ENCODE data around the gene CBY2. TPM values are rescaled to one million over a fixed set of nuclear protein-coding genes. Genes with fewer than 3 reads are reported as not detected.

CBY2 gene
- polyA plus RNA-seq, 1 donor from 2014 or later = not detected

GRCh38 chr13:45718992-45719391 lies 16.9 kb downstream of the CBY2 start:
- Histone ChIP-seq H3K4me2 (ENCODE audit: low read length) (no peak overlapping the region), H3K9me2 (ENCODE audit: insufficient read depth, low read length) (no peaks in the 10 kb centered on the region)

GRCh38 chr13:45721203-45721731 lies 19.1 kb downstream of the CBY2 start:
- Histone ChIP-seq H3K36me3 (ENCODE audit: insufficient read depth, low read length) (no peaks in the 10 kb centered on the region), H3K9me3 (ENCODE audit: low read length) (no peaks in the 10 kb centered on the region), H4K20me1 (ENCODE audit: insufficient read depth) (no peaks in the 10 kb centered on the region), H3K27ac (ENCODE audit: low read length) (no peak overlapping the region), H3K9ac (ENCODE audit: low read length) (no peak overlapping the region), H3F3A (ENCODE audit: insufficient read depth, low read length, poor library complexity, severe bottlenecking) (no peaks in the 10 kb centered on the region), H3K4me2 (ENCODE audit: low read length) (no peak overlapping the region), H3K27me3 (ENCODE audit: insufficient read depth, low read depth, low read length) (no peaks in the 10 kb centered on the region), H3K4me3 (ENCODE audit: low read length) (no peak overlapping the region), H3K79me2 (replicated peaks; ENCODE audit: insufficient read depth, low read length) (no peaks in the 10 kb centered on the region), H3K9me2 (ENCODE audit: insufficient read depth, low read length) (no peaks in the 10 kb centered on the region), H2AFZ (ENCODE audit: low read depth, low read length) (no peak overlapping the region)
- TF ChIP-seq SMC3 (conservative IDR thresholded peaks at IDR 0.05; ENCODE audit: poor library complexity) (no peak), EP300 (conservative IDR thresholded peaks at IDR 0.05; ENCODE audit: poor library complexity, severe bottlenecking) (no peak), MXI1 (conservative IDR thresholded peaks at IDR 0.05; ENCODE audit: poor library complexity, severe bottlenecking) (no peak), CTCF (IDR thresholded peaks at IDR 0.05; ENCODE audit: poor library complexity, severe bottlenecking) (no peak), TAF1 (IDR thresholded peaks at IDR 0.05; ENCODE audit: low read depth) (no peak), RAD21 (conservative IDR thresholded peaks at IDR 0.05) (no peak), POLR2AphosphoS5 (IDR thresholded peaks at IDR 0.05) (no peak), EZH2 (IDR thresholded peaks at IDR 0.05; ENCODE audit: borderline replicate concordance, insufficient read depth, low read length, poor library complexity, severe bottlenecking) (no peak)
- TF ChIP-seq, protein P1, sequence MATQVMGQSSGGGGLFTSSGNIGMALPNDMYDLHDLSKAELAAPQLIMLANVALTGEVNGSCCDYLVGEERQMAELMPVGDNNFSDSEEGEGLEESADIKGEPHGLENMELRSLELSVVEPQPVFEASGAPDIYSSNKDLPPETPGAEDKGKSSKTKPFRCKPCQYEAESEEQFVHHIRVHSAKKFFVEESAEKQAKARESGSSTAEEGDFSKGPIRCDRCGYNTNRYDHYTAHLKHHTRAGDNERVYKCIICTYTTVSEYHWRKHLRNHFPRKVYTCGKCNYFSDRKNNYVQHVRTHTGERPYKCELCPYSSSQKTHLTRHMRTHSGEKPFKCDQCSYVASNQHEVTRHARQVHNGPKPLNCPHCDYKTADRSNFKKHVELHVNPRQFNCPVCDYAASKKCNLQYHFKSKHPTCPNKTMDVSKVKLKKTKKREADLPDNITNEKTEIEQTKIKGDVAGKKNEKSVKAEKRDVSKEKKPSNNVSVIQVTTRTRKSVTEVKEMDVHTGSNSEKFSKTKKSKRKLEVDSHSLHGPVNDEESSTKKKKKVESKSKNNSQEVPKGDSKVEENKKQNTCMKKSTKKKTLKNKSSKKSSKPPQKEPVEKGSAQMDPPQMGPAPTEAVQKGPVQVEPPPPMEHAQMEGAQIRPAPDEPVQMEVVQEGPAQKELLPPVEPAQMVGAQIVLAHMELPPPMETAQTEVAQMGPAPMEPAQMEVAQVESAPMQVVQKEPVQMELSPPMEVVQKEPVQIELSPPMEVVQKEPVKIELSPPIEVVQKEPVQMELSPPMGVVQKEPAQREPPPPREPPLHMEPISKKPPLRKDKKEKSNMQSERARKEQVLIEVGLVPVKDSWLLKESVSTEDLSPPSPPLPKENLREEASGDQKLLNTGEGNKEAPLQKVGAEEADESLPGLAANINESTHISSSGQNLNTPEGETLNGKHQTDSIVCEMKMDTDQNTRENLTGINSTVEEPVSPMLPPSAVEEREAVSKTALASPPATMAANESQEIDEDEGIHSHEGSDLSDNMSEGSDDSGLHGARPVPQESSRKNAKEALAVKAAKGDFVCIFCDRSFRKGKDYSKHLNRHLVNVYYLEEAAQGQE (IDR thresholded peaks at IDR 0.05; ENCODE audit: borderline replicate concordance) = no peak

More at GRCh38 chr13:45718992-45719391, 16.9 kb downstream of the CBY2 start:
- Histone ChIP-seq H3K36me3 (ENCODE audit: insufficient read depth, low read length) (no peaks in the 10 kb centered on the region), H3K27me3 (ENCODE audit: insufficient read depth, low read depth, low read length) (no peaks in the 10 kb centered on the region), H3F3A (ENCODE audit: insufficient read depth, low read length, poor library complexity, severe bottlenecking) (no peaks in the 10 kb centered on the region), H4K20me1 (ENCODE audit: insufficient read depth) (no peaks in the 10 kb centered on the region), H3K9me3 (ENCODE audit: low read length) (no peaks in the 10 kb centered on the region), H2AFZ (ENCODE audit: low read depth, low read length) (no peak overlapping the region), H3K4me3 (ENCODE audit: low read length) (no peak overlapping the region), H3K27ac (ENCODE audit: low read length) (no peak overlapping the region), H3K9ac (ENCODE audit: low read length) (no peak overlapping the region), H3K79me2 (replicated peaks; ENCODE audit: insufficient read depth, low read length) (no peaks in the 10 kb centered on the region)
- no peak for TF ChIP-seq CTCF (IDR thresholded peaks at IDR 0.05; ENCODE audit: poor library complexity, severe bottlenecking)
- TF ChIP-seq TAF1 (IDR thresholded peaks at IDR 0.05; ENCODE audit: low read depth) = no peak
- no peak for TF ChIP-seq MXI1 (conservative IDR thresholded peaks at IDR 0.05; ENCODE audit: poor library complexity, severe bottlenecking)

Measured in neural cell (in vitro differentiated cells).